ENCODE measurements around the gene MPL.

MPL gene

GRCh38 chr1:43377831-43378230, 40.2 kb downstream of the MPL start:
- no peak for ATAC-seq

GRCh38 chr1:43379476-43379875, 41.9 kb downstream of the MPL start:
- ATAC-seq, result no peak
- TF ChIP-seq ZNF70 (CRISPR knock-in tag; IDR thresholded peaks at IDR 0.05) (no peak), GLIS3 (CRISPR knock-in tag; IDR thresholded peaks at IDR 0.05) (no peak), ZNF8 (CRISPR knock-in tag; IDR thresholded peaks at IDR 0.05) (no peak), PATZ1 (CRISPR knock-in tag; IDR thresholded peaks at IDR 0.05; ENCODE audit: borderline replicate concordance) (no peak), OSR1 (CRISPR knock-in tag; IDR thresholded peaks at IDR 0.05) (no peak), ZNF565 (CRISPR knock-in tag; conservative IDR thresholded peaks at IDR 0.05; ENCODE audit: low read depth) (no peak), SNAI2 (CRISPR knock-in tag; IDR thresholded peaks at IDR 0.05) (no peak), TCF4 (CRISPR knock-in tag; IDR thresholded peaks at IDR 0.05; ENCODE audit: borderline replicate concordance) (peak; percentile 87), TSHZ2 (CRISPR knock-in tag; IDR thresholded peaks at IDR 0.05) (peak; percentile 51; the same call in 1 of the 2 replicates), ISL1 (CRISPR knock-in tag; IDR thresholded peaks at IDR 0.05) (peak; percentile 49; the same call in 1 of the 2 replicates), CSDC2 (CRISPR knock-in tag; IDR thresholded peaks at IDR 0.05) (no peak)

More at GRCh38 chr1:43377831-43378230, 40.2 kb downstream of the MPL start:
- TF ChIP-seq TCF4 (CRISPR knock-in tag; IDR thresholded peaks at IDR 0.05; ENCODE audit: borderline replicate concordance) (no peak), ZNF8 (CRISPR knock-in tag; IDR thresholded peaks at IDR 0.05) (no peak), CSRNP3 (CRISPR knock-in tag; IDR thresholded peaks at IDR 0.05) (no peak), GLIS3 (CRISPR knock-in tag; IDR thresholded peaks at IDR 0.05) (no peak), PATZ1 (CRISPR knock-in tag; IDR thresholded peaks at IDR 0.05; ENCODE audit: borderline replicate concordance) (no peak), ARNTL (CRISPR knock-in tag; IDR thresholded peaks at IDR 0.05; ENCODE audit: borderline replicate concordance, low read depth) (no peak), ZNF565 (CRISPR knock-in tag; conservative IDR thresholded peaks at IDR 0.05; ENCODE audit: low read depth) (no peak), RARB (CRISPR knock-in tag; IDR thresholded peaks at IDR 0.05) (no peak), TSHZ2 (CRISPR knock-in tag; IDR thresholded peaks at IDR 0.05) (no peak), CREB5 (CRISPR knock-in tag; IDR thresholded peaks at IDR 0.05; ENCODE audit: low read depth) (no peak), OSR1 (CRISPR knock-in tag; IDR thresholded peaks at IDR 0.05) (no peak), CSDC2 (CRISPR knock-in tag; IDR thresholded peaks at IDR 0.05) (no peak)

- TF ChIP-seq PPARA (CRISPR knock-in tag; IDR thresholded peaks at IDR 0.05; ENCODE audit: borderline replicate concordance) (no peak), ESRRG (CRISPR knock-in tag; IDR thresholded peaks at IDR 0.05) (no peak), ZNF565 (CRISPR knock-in tag; conservative IDR thresholded peaks at IDR 0.05; ENCODE audit: low read depth) (no peak), TOX (CRISPR knock-in tag; IDR thresholded peaks at IDR 0.05; ENCODE audit: borderline replicate concordance) (no peak), ZC3H10 (CRISPR knock-in tag; IDR thresholded peaks at IDR 0.05) (no peak), ARNTL (CRISPR knock-in tag; IDR thresholded peaks at IDR 0.05; ENCODE audit: borderline replicate concordance, low read depth) (no peak), CSDC2 (CRISPR knock-in tag; IDR thresholded peaks at IDR 0.05) (no peak), ZNF8 (CRISPR knock-in tag; IDR thresholded peaks at IDR 0.05) (no peak), POU6F1 (CRISPR knock-in tag; IDR thresholded peaks at IDR 0.05; ENCODE audit: borderline replicate concordance, low read depth) (no peak), ZNF70 (CRISPR knock-in tag; IDR thresholded peaks at IDR 0.05) (no peak), OSR1 (CRISPR knock-in tag; IDR thresholded peaks at IDR 0.05) (no peak), SNAI2 (CRISPR knock-in tag; IDR thresholded peaks at IDR 0.05) (no peak), ISL1 (CRISPR knock-in tag; IDR thresholded peaks at IDR 0.05) (no peak)
- no peak; the same call in 2 of the 3 replicates for ATAC-seq
Observed at GRCh38 chr1:43381612-43382011, 44.0 kb downstream of the MPL start.

All from SK-N-SH treated with all-trans-retinoic acid at 6 μM for 48 hours (cell line).